ENCODE data around the gene ME3.
"Not testable (repeated sequence)": the region's sequence is repeated elsewhere in the genome, so short reads cannot be mapped to it uniquely, and the experiment has no call there.

The ME3 gene

DNA sequence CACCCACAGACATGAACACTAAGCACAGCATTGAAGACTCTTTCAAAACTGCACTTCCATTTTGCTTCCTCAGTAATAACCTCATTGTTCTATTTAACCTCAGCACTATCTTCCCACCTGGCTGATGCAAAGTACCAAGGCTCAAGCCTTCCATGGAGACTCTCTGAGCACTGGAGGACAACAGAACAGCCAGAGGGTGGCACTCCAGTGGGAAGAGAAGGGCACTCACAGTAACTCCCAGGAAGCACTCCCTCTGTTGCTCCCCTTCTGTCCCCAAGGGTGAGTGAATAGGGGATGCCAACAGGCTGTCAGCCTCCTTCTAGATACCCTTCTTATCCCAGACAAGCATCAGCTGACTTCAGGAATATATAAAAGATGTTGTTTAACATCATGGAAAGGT, 3.5 kb downstream of the ME3 start:
- Histone ChIP-seq H3K9me3 (no peaks in the 10 kb centered on the region), H3K4me2 (no peak overlapping the region), H3K27me3 (peaks cover 17% of the 10 kb centered on the region; the same call in 1 of the 2 replicates), H3K4me1 (peaks cover 10% of the 10 kb centered on the region; the same call in 1 of the 2 replicates), H4K20me1 (no peaks in the 10 kb centered on the region), H3K4me3 (no peak overlapping the region), H3K36me3 (no peaks in the 10 kb centered on the region), H3K9ac (no peak overlapping the region), H3K27ac (no peak overlapping the region)
- no peak for TF ChIP-seq Cebpa-rat (IDR thresholded peaks at IDR 0.05)

DNA sequence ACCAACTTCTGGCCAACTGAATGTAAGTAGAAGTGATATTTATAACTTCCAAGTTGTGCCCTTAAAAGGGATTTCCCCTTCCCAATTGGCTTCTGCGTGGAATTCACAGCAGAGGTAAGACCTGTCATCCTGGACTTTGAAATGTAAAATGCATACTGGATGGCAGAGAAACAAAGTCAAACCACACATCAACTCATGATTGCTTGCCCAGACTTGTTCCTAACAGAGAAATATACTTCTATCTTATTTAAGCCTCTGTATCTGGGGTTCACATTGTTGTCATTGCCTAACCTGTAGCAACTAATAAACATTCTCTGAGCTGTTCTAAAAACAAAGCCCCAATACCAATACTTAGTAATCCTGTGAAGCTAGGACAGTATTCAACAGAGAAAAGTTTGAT, 6.2 kb downstream of the ME3 start:
- Histone ChIP-seq H3K27me3 (peaks cover 5% of the 10 kb centered on the region; the same call in 1 of the 2 replicates), H3K9ac (no peak overlapping the region), H3K9me3 (no peaks in the 10 kb centered on the region), H4K20me1 (no peaks in the 10 kb centered on the region), H3K4me1 (peaks cover 4% of the 10 kb centered on the region; the same call in 1 of the 2 replicates), H3K4me2 (no peak overlapping the region), H3K4me3 (no peak overlapping the region), H3K27ac (no peak overlapping the region), H3K36me3 (no peaks in the 10 kb centered on the region)
- no peak for TF ChIP-seq Cebpa-rat (IDR thresholded peaks at IDR 0.05)

DNA sequence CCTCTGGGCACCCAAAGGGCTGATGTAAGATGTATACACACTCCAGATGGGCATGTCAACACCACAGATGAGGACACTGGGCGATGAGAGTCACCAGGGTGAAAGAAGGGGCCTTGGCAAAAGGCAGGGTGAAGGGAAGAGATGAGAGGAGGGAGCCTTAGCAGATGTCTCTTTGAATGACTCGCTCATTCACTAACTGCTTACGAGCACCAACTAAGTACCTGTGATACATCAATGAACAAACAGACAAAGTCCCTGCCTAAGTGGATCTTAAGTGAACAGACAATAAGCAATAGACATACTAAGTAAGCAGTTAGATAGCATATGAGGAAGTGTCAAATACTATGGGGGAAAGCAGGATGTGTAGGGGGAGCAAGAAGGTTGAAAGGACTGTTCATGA, 7.5 kb downstream of the ME3 start:
- no peak overlapping the region for H3K27ac ChIP-seq
- H3K4me2 ChIP-seq = no peak overlapping the region
- TF ChIP-seq Cebpa-rat (IDR thresholded peaks at IDR 0.05) = no peak
- no peak overlapping the region for H3K4me3 ChIP-seq
- no peaks in the 10 kb centered on the region for H3K36me3 ChIP-seq
- no peaks in the 10 kb centered on the region for H3K4me1 ChIP-seq
- no peaks in the 10 kb centered on the region for H3K27me3 ChIP-seq
- no peak overlapping the region for H3K9ac ChIP-seq
- H3K9me3 ChIP-seq = no peaks in the 10 kb centered on the region
- no peaks in the 10 kb centered on the region for H4K20me1 ChIP-seq

DNA sequence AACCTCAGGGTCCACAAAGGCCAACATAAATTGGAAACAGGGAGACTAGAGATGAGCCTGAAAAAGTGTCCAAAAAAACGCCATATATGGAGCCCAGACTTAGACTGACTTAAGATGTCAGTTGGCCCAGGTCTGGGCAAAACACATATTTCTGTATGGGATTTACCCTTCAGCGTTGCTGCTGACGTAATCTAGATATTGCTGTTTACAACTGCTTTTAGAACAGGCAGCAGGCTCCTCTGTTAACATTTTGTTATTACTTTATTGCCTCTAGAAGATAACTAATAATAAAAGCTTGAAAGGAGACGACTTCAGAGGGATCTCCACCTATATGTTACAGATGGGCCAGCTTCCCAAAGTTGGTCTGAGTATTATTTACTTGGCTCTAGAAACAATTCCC, 8.7 kb downstream of the ME3 start:
- Histone ChIP-seq H3K4me1 (no peaks in the 10 kb centered on the region), H3K4me2 (no peak overlapping the region), H3K27ac (no peak overlapping the region), H3K27me3 (no peaks in the 10 kb centered on the region), H3K9me3 (no peaks in the 10 kb centered on the region), H3K4me3 (no peak overlapping the region), H3K36me3 (no peaks in the 10 kb centered on the region), H3K9ac (no peak overlapping the region), H4K20me1 (no peaks in the 10 kb centered on the region)
- TF ChIP-seq Cebpa-rat (IDR thresholded peaks at IDR 0.05) = no peak

DNA sequence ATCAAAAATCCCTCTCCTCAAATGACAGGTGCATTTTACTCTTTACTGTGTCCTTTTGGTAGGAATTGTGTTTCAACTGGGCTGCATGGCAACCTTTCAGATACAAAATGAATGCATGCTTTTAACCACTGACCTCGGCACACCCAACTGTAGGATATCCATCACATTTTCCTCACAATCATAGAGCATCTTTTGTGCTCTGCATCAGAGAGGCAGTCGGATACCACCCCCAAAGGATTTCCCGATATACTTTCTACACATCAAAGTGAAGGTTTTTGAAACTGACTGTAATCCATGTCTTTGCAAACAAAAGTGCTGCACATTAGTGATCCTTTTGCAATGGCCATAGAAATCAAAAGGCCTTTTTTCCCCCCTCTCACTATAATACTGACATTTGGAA, 9.1 kb downstream of the ME3 start:
- Histone ChIP-seq H3K4me3 (no peak overlapping the region), H3K27ac (no peak overlapping the region), H3K36me3 (no peaks in the 10 kb centered on the region), H3K9ac (no peak overlapping the region), H3K9me3 (no peaks in the 10 kb centered on the region), H4K20me1 (no peaks in the 10 kb centered on the region), H3K4me2 (no peak overlapping the region), H3K27me3 (no peaks in the 10 kb centered on the region), H3K4me1 (no peaks in the 10 kb centered on the region)
- TF ChIP-seq Cebpa-rat (IDR thresholded peaks at IDR 0.05) = no peak

DNA sequence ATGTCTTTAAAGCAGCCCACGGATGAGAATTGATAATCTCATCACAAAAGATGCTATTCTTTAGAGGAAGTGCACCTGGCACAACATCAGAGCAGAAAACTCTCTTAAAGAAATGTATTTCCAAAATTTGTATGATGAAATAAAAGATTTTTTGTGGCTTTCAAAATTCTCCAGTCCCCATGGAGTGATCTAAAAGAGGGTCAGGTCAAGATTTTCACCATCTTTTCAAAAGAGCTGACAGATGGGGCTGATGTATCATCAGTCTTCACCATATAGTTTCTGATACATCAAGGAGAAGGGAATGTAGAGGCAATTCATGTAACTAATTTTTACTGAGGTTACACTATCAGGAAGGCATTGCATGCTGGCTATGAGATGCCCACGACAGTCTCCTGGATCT, 11.7 kb downstream of the ME3 start:
- H4K20me1 ChIP-seq = no peaks in the 10 kb centered on the region
- no peaks in the 10 kb centered on the region for H3K36me3 ChIP-seq
- TF ChIP-seq Cebpa-rat (IDR thresholded peaks at IDR 0.05) = no peak
- H3K9ac ChIP-seq = no peak overlapping the region
- no peak overlapping the region for H3K4me3 ChIP-seq
- H3K9me3 ChIP-seq = no peaks in the 10 kb centered on the region
- no peaks in the 10 kb centered on the region for H3K27me3 ChIP-seq
- no peak overlapping the region for H3K27ac ChIP-seq
- H3K4me1 ChIP-seq = no peaks in the 10 kb centered on the region
- H3K4me2 ChIP-seq = no peak overlapping the region

DNA sequence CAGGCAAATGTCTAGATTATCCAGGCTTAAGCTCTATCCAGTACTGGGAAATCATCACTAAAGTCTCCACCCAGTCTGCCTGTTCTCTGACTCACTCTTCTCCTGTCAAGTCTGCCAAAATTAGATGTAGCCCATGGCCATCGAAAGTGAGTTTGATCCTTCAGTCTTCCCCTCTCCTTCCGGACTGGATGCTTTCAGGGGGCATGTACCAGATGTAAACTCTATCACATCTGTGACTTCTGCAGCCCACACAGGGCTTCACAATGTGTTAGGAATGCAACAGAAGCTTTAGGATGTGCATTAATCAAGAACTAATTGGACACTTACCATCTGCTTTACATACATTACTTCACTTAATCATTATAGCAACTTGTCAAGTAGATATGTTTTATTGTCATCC, 12.3 kb downstream of the ME3 start:
- TF ChIP-seq Cebpa-rat (IDR thresholded peaks at IDR 0.05) = no peak
- H3K9ac ChIP-seq = no peak overlapping the region
- no peaks in the 10 kb centered on the region for H3K36me3 ChIP-seq
- no peaks in the 10 kb centered on the region for H3K9me3 ChIP-seq
- no peaks in the 10 kb centered on the region for H4K20me1 ChIP-seq
- H3K4me1 ChIP-seq = no peaks in the 10 kb centered on the region
- no peak overlapping the region for H3K27ac ChIP-seq
- H3K4me3 ChIP-seq = no peak overlapping the region
- H3K27me3 ChIP-seq = no peaks in the 10 kb centered on the region
- no peak overlapping the region for H3K4me2 ChIP-seq

DNA sequence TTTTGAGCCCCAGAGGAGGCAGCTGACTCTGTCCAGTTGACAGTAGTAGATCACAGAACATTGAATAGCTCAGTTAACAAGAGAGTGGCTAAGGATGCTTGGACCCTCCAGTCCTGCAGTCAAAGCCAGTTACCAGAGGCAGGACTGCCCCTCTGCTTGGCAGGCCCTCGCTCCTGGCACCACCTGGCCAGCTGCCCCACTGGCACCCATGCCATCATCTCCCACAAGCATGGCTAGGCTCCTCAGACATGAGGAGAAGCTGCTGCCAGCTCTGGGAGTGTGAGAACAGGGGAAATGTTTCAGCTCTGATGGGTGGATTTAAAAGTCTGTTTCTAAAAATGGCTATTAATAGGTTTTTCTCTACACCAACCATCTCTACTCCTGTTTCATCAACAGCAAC, 13.9 kb downstream of the ME3 start:
- Histone ChIP-seq H3K4me1 (no peaks in the 10 kb centered on the region), H3K27ac (no peak overlapping the region), H4K20me1 (no peaks in the 10 kb centered on the region), H3K9me3 (no peaks in the 10 kb centered on the region), H3K4me3 (no peak overlapping the region), H3K9ac (no peak overlapping the region), H3K4me2 (no peak overlapping the region), H3K27me3 (no peaks in the 10 kb centered on the region), H3K36me3 (no peaks in the 10 kb centered on the region)
- no peak for TF ChIP-seq Cebpa-rat (IDR thresholded peaks at IDR 0.05)

DNA sequence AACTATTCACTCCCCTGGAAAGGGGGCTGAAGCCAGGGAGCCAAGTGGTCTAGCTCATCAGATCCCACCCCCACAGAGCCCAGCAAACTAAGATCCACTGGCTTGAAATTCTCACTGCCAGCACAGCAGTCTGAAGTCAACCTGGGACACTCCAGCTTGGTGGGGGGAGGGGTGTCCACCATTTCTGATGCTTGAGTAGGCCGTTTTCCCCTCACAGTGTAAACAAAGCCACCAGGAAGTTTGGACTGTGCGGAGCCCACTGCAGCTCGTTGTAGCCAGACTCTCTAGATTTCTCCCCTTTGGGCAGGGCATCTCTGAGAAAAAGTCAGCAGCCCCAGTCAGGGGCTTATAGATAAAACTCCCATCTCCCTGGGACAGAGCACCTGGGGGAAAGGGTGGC, 27.2 kb downstream of the ME3 start:
- H3K4me3 ChIP-seq, H3K4me1 ChIP-seq, H3K27me3 ChIP-seq, H3K36me3 ChIP-seq, H3K4me2 ChIP-seq, H3K9me3 ChIP-seq, H4K20me1 ChIP-seq, H3K27ac ChIP-seq, H3K9ac ChIP-seq: not testable (repeated sequence)

DNA sequence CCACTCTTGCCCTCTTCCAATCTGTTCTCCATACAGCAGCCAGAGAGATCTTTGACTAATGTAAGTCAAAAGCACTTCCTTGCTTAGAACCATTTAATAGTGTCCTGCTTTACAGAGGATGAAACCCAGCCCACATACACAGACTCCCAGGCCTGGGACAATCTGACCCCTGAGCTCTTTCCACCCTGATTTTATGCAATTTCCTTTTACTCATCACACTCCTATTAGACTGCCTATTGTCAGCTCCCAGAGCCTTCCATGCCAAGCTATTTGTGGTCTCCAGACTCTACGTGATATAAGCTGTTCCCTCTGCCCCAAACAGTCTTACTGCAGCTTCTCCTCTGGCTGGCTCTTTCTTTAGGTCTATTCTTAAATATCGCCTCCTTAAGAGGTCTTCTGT, 28.1 kb downstream of the ME3 start:
- Histone ChIP-seq H3K27me3 (no peaks in the 10 kb centered on the region), H4K20me1 (no peaks in the 10 kb centered on the region), H3K4me2 (no peak overlapping the region), H3K4me1 (no peaks in the 10 kb centered on the region), H3K27ac (no peak overlapping the region), H3K9ac (no peak overlapping the region), H3K4me3 (no peak overlapping the region), H3K9me3 (0 out of 2 replicates have a peak, but pooled peaks cover 4% of the 10 kb centered on the region), H3K36me3 (no peaks in the 10 kb centered on the region)
- TF ChIP-seq Cebpa-rat (IDR thresholded peaks at IDR 0.05) = no peak

DNA sequence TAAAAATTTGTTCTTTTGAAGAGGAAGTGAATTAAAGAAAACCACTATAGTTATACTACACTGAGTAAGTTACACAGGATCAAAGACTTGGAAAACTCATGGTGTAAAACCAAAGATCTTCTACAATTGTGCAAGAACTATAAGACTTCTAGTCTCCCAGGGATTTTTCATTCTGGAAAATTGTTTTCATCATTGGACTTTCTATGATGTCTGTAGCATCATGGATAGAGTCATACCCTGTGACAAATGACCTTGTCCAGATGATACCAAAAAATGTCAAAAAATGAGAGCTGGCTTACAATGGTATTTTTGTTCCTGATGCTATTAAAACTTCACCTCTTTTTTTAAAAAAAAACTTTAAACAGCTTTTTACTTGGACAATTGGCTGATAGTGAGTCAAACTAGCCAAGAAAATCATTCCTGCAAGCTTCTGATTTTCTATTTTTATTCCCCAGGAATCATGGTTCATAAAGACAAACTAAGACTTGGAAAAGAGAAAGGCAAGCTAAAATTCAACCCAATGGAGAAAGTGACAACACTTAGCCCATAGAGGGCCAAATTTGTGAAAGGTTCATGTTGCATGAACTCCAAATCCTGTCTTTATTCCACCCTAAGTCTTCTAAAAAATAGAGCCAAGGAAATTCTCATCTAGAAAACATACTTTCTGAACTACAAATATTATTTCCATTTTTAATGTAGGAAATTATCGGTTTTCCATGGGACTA, 30.7 kb downstream of the ME3 start:
- H3K36me3 ChIP-seq = no peaks in the 10 kb centered on the region
- no peaks in the 10 kb centered on the region for H3K27me3 ChIP-seq
- no peak overlapping the region for H3K9ac ChIP-seq
- H3K27ac ChIP-seq = no peak overlapping the region
- no peaks in the 10 kb centered on the region for H4K20me1 ChIP-seq
- H3K4me3 ChIP-seq = no peak overlapping the region
- H3K4me1 ChIP-seq = 0 out of 2 replicates have a peak, but pooled peaks cover 5% of the 10 kb centered on the region
- no peak overlapping the region for H3K4me2 ChIP-seq
- H3K9me3 ChIP-seq = 0 out of 2 replicates have a peak, but pooled peaks cover 4% of the 10 kb centered on the region
- no peak for TF ChIP-seq Cebpa-rat (IDR thresholded peaks at IDR 0.05)
